ENCODE results near the gene SMOC1. TPM values are rescaled to one million over a fixed set of nuclear protein-coding genes. Genes with fewer than 3 reads are reported as not detected.

The SMOC1 gene
- total and polyA plus RNA-seq, 2 experiments from 2014 or later = 0.70 to 3.5 TPM

DNA sequence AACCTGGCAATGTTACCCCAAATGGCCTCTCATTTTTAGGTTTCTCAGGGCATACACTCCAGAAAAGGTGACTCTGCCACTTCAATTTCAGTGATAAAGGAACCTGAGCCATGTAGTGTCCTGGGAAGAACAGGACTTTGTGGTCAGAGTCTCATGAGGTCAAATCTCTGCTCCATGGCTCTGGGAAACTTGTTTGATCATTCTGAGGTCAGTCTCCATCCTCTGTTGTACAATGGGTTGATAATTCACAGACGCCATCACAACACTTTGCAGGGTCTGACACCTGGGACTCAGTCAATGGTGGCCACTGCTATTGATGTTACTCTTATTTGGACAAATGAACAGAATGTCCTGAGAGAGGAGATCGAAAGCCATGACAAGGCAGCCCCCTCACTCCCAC is 31.1 kb upstream of the SMOC1 start:
- H3K79me2 ChIP-seq (ENCODE audit: insufficient read depth) = no peaks in the 10 kb centered on the region
- TF ChIP-seq EZH2 (IDR thresholded peaks at IDR 0.05; ENCODE audit: insufficient read depth, poor library complexity, severe bottlenecking) (no peak), EZH2phosphoT487 (IDR thresholded peaks at IDR 0.05; ENCODE audit: insufficient read depth, low read depth) (no peak)
- in situ Hi-C loops (cut with MboI) = no loop called here
- H3K36me3 ChIP-seq (ENCODE audit: low read depth) = no peaks in the 10 kb centered on the region
- H3F3A ChIP-seq (ENCODE audit: insufficient read depth) = no peaks in the 10 kb centered on the region
- H3K27ac ChIP-seq = no peak overlapping the region
- H3K27me3 ChIP-seq (replicated peaks; ENCODE audit: insufficient read depth) = peaks cover 19% of the 10 kb centered on the region
- H3K4me1 ChIP-seq (ENCODE audit: insufficient read depth) = no peaks in the 10 kb centered on the region
- no peak overlapping the region for H3K4me2 ChIP-seq (ENCODE audit: unreplicated experiment)
- no peaks in the 10 kb centered on the region for H4K20me1 ChIP-seq (ENCODE audit: insufficient read depth)
- no peak overlapping the region for H3K4me3 ChIP-seq
- no peak for DNase-seq
- 25 to 45% methylated on average over 2 of the region's 2 CpGs for WGBS, 2 experiments (ENCODE audit: low coverage in 1 of 2, low lambda C conversion rate in 2 of 2, missing lambda C conversion rate in 2 of 2)
- H2AFZ ChIP-seq = no peak overlapping the region
- no peaks in the 10 kb centered on the region for H3K9me2 ChIP-seq (ENCODE audit: insufficient read depth)
- no peak overlapping the region for H3K9ac ChIP-seq
- H3K9me3 ChIP-seq (ENCODE audit: low read depth) = no peaks in the 10 kb centered on the region

GRCh38 chr14:69848903-69849391 is 30.3 kb upstream of the SMOC1 start:
- no peak overlapping the region for H3K4me3 ChIP-seq
- in situ Hi-C loops (cut with MboI) = no loop called here

GRCh38 chr14:69850086-69850735 is 29.0 kb upstream of the SMOC1 start:
- Histone ChIP-seq H3F3A (ENCODE audit: insufficient read depth) (no peaks in the 10 kb centered on the region), H3K36me3 (ENCODE audit: low read depth) (no peaks in the 10 kb centered on the region), H4K20me1 (ENCODE audit: insufficient read depth) (no peaks in the 10 kb centered on the region), H3K79me2 (ENCODE audit: insufficient read depth) (no peaks in the 10 kb centered on the region), H3K27me3 (replicated peaks; ENCODE audit: insufficient read depth) (peaks cover 40% of the 10 kb centered on the region), H3K4me2 (ENCODE audit: unreplicated experiment) (no peak overlapping the region), H3K9ac (no peak overlapping the region), H2AFZ (no peak overlapping the region), H3K27ac (no peak overlapping the region), H3K9me3 (ENCODE audit: low read depth) (no peaks in the 10 kb centered on the region), H3K9me2 (ENCODE audit: insufficient read depth) (no peaks in the 10 kb centered on the region), H3K4me1 (ENCODE audit: insufficient read depth) (no peaks in the 10 kb centered on the region), H3K4me3 (no peak overlapping the region)
- no peak for TF ChIP-seq EZH2phosphoT487 (IDR thresholded peaks at IDR 0.05; ENCODE audit: insufficient read depth, low read depth)
- TF ChIP-seq EZH2 (IDR thresholded peaks at IDR 0.05; ENCODE audit: insufficient read depth, poor library complexity, severe bottlenecking) = no peak
- in situ Hi-C loops (cut with MboI) = no loop called here
- 36 to 41% methylated on average over 35 of the region's 35 CpGs for WGBS, 2 experiments (ENCODE audit: low coverage in 1 of 2, low lambda C conversion rate in 2 of 2, missing lambda C conversion rate in 2 of 2)
- DNase-seq = no peak

More at GRCh38 chr14:69848903-69849391, 30.3 kb upstream of the SMOC1 start:
- no peaks in the 10 kb centered on the region for H4K20me1 ChIP-seq (ENCODE audit: insufficient read depth)
- WGBS, 2 experiments (ENCODE audit: low coverage in 1 of 2, low lambda C conversion rate in 2 of 2, missing lambda C conversion rate in 2 of 2) = 26 to 28% methylated on average over 6 of the region's 6 CpGs
- TF ChIP-seq EZH2 (IDR thresholded peaks at IDR 0.05; ENCODE audit: insufficient read depth, poor library complexity, severe bottlenecking) (no peak), EZH2phosphoT487 (IDR thresholded peaks at IDR 0.05; ENCODE audit: insufficient read depth, low read depth) (no peak)
- H3K27me3 ChIP-seq (replicated peaks; ENCODE audit: insufficient read depth) = peaks cover 27% of the 10 kb centered on the region
- no peak overlapping the region for H3K4me2 ChIP-seq (ENCODE audit: unreplicated experiment)
- H3K9ac ChIP-seq = no peak overlapping the region
- no peaks in the 10 kb centered on the region for H3F3A ChIP-seq (ENCODE audit: insufficient read depth)
- H3K4me1 ChIP-seq (ENCODE audit: insufficient read depth) = no peaks in the 10 kb centered on the region
- no peaks in the 10 kb centered on the region for H3K9me2 ChIP-seq (ENCODE audit: insufficient read depth)
- no peak overlapping the region for H3K27ac ChIP-seq
- H3K79me2 ChIP-seq (ENCODE audit: insufficient read depth) = no peaks in the 10 kb centered on the region
- no peaks in the 10 kb centered on the region for H3K36me3 ChIP-seq (ENCODE audit: low read depth)
- H2AFZ ChIP-seq = no peak overlapping the region
- DNase-seq = no peak
- H3K9me3 ChIP-seq (ENCODE audit: low read depth) = no peaks in the 10 kb centered on the region

- Histone ChIP-seq H3K9me3 (ENCODE audit: low read depth) (no peaks in the 10 kb centered on the region), H3K4me2 (ENCODE audit: unreplicated experiment) (no peak overlapping the region), H3K36me3 (ENCODE audit: low read depth) (no peaks in the 10 kb centered on the region), H3K27me3 (replicated peaks; ENCODE audit: insufficient read depth) (peaks cover 45% of the 10 kb centered on the region), H3F3A (ENCODE audit: insufficient read depth) (no peaks in the 10 kb centered on the region), H3K9me2 (ENCODE audit: insufficient read depth) (no peaks in the 10 kb centered on the region), H3K4me3 (no peak overlapping the region), H3K4me1 (ENCODE audit: insufficient read depth) (no peaks in the 10 kb centered on the region), H2AFZ (no peak overlapping the region), H3K27ac (no peak overlapping the region), H3K9ac (no peak overlapping the region), H4K20me1 (ENCODE audit: insufficient read depth) (no peaks in the 10 kb centered on the region), H3K79me2 (ENCODE audit: insufficient read depth) (no peaks in the 10 kb centered on the region)
- WGBS, 2 experiments (ENCODE audit: low coverage in 1 of 2, low lambda C conversion rate in 2 of 2, missing lambda C conversion rate in 2 of 2) = 22 to 52% methylated on average over 2 of the region's 2 CpGs
- DNase-seq = no peak
- no peak for TF ChIP-seq EZH2phosphoT487 (IDR thresholded peaks at IDR 0.05; ENCODE audit: insufficient read depth, low read depth)
- TF ChIP-seq EZH2 (IDR thresholded peaks at IDR 0.05; ENCODE audit: insufficient read depth, poor library complexity, severe bottlenecking) = no peak
- in situ Hi-C loops (cut with MboI) = no loop called here
Measured at GRCh38 chr14:69850736-69851112, 28.5 kb upstream of the SMOC1 start.

All from GM23248 (cell line).